ENCODE measurements around the gene PSMD14.

DNA sequence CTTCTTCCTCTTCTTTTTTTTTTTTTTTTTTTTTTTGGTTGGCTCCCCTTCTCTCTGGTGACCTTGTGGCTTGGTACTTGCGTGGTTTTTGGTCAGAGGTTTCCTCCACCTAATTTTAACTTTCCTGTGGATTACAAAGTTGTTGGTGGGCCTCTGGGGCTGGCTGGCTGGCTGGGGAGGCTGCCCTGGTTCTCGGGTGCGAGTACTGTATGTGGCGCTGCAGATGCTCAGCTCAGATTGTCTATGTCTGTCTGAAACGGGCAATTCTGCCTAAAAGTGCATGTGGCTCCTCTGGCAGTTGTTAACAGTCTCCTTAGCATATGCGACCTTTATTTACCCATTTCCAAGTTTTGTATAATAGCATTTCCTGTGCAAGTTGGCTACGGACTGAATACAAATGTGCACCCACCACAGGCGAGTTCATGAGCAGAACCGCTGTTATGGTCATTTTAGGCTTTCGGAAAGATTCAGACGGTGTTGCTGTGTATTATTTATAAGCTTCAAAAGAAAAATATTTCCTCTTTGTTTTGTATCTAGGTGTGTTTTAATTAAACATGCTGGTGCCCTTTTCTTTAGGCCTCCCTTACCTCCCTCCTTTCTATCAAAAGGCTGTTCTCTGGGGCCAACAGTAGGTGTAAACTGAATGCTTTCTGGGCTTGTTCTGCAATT is 112.3 kb downstream of the PSMD14 start:
- TF ChIP-seq, protein P1, sequence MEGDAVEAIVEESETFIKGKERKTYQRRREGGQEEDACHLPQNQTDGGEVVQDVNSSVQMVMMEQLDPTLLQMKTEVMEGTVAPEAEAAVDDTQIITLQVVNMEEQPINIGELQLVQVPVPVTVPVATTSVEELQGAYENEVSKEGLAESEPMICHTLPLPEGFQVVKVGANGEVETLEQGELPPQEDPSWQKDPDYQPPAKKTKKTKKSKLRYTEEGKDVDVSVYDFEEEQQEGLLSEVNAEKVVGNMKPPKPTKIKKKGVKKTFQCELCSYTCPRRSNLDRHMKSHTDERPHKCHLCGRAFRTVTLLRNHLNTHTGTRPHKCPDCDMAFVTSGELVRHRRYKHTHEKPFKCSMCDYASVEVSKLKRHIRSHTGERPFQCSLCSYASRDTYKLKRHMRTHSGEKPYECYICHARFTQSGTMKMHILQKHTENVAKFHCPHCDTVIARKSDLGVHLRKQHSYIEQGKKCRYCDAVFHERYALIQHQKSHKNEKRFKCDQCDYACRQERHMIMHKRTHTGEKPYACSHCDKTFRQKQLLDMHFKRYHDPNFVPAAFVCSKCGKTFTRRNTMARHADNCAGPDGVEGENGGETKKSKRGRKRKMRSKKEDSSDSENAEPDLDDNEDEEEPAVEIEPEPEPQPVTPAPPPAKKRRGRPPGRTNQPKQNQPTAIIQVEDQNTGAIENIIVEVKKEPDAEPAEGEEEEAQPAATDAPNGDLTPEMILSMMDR (IDR thresholded peaks at IDR 0.05 in 2 of 3, conservative IDR thresholded peaks at IDR 0.05 in 1 of 3; ENCODE audit: borderline replicate concordance in 1 of 3, insufficient read depth in 1 of 3, low read depth in 2 of 3, low read length in 2 of 3), result no peak
- TF ChIP-seq EGR1 (IDR thresholded peaks at IDR 0.05; ENCODE audit: low read depth) (no peak), ELF1 (IDR thresholded peaks at IDR 0.05; ENCODE audit: borderline replicate concordance, low read depth) (no peak), YY1 (IDR thresholded peaks at IDR 0.05; ENCODE audit: extremely low read depth, insufficient replicate concordance, low read depth, low read length) (no peak), EZH2 (IDR thresholded peaks at IDR 0.05) (no peak), POLR2A (IDR thresholded peaks at IDR 0.05; ENCODE audit: borderline replicate concordance, extremely low read depth, insufficient read depth, insufficient read length) (no peak), REST (IDR thresholded peaks at IDR 0.05; ENCODE audit: low read depth) (no peak)

Measured in HCT116 (cell line).